Loucy (cell line): Measurements from ENCODE around the gene MIB1.

Experiments used
- EZH2phosphoT487 ChIP-seq: fragments of 200-600 bp; IDR thresholded peaks from 2 replicates; pipeline ENCODE4 v1.6.1; 2018; ENCODE audit warnings: antibody characterized with exemption, mild to moderate bottlenecking, moderate library complexity, borderline replicate concordance
- TF ChIP-seq, protein P1 (sequence below): fragments of 200-600 bp; sonication (generic); conservative IDR thresholded peaks from 2 replicates; pipeline ENCODE4 v1.5.1; 2014; ENCODE audit warnings: mild to moderate bottlenecking, antibody characterized with exemption, low read length

DNA sequence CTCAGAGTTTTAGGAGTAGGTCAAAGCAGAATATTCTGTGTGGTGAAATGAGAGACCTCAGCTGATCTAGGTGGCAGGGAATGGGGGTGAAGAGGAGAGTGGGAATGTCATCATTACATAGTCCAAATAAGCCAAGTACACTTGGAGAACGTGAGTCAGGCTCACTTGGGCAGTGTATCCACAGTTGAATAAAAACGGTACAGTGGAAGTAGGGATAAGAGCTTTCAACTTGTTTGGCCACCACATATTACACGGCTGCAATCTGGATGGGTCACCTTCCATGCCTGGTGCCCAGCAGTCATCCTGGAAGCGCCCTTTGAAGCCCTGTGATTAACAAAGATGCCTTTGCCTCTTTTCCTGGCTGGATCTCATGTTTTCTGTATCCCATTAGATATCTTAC, 28.6 kb downstream of the MIB1 start:
- TF ChIP-seq, protein P1, sequence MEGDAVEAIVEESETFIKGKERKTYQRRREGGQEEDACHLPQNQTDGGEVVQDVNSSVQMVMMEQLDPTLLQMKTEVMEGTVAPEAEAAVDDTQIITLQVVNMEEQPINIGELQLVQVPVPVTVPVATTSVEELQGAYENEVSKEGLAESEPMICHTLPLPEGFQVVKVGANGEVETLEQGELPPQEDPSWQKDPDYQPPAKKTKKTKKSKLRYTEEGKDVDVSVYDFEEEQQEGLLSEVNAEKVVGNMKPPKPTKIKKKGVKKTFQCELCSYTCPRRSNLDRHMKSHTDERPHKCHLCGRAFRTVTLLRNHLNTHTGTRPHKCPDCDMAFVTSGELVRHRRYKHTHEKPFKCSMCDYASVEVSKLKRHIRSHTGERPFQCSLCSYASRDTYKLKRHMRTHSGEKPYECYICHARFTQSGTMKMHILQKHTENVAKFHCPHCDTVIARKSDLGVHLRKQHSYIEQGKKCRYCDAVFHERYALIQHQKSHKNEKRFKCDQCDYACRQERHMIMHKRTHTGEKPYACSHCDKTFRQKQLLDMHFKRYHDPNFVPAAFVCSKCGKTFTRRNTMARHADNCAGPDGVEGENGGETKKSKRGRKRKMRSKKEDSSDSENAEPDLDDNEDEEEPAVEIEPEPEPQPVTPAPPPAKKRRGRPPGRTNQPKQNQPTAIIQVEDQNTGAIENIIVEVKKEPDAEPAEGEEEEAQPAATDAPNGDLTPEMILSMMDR: no peak
- TF ChIP-seq EZH2phosphoT487: no peak
